M059J (cell line): ENCODE measurements around the gene HLA-DMB. TPM values are rescaled to one million over a fixed set of nuclear protein-coding genes. Genes with fewer than 3 reads are reported as not detected.
"Not testable (repeated sequence)": the region's sequence is repeated elsewhere in the genome, so short reads cannot be mapped to it uniquely, and the experiment has no call there.

Source experiments
- DNase-seq: peaks from one replicate; pipeline ENCODE4 v3.0.0-alpha.2; 2012; ENCODE audit warnings: low read depth
- total RNA-seq: library from RNA; depleted of rRNA; stranded (reverse); fragments of >200 nt; shearing (Covaris generic); gene quantifications from 2 replicates; pipeline ENCODE4 v1.2.3, GENCODE V29; 2014

Gene HLA-DMB
- total RNA-seq, 1 experiment from 2014 or later, result 5.1 TPM

GRCh38 chr6:32950010-32950409 is 9.2 kb upstream of the HLA-DMB start:
- DNase-seq, result no peak

GRCh38 chr6:32949113-32949512 is 8.3 kb upstream of the HLA-DMB start:
- DNase-seq, result no peak

- DNase-seq, result peak; percentile 81
Observed at GRCh38 chr6:32947552-32948465, 7.0 kb upstream of the HLA-DMB start.

GRCh38 chr6:32946893-32947292 is 6.1 kb upstream of the HLA-DMB start:
- no peak for DNase-seq

GRCh38 chr6:32945953-32946352 is 5.1 kb upstream of the HLA-DMB start:
- DNase-seq, result no peak

- peak; percentile 85 for DNase-seq
Observed at GRCh38 chr6:32945108-32945760, 4.4 kb upstream of the HLA-DMB start.

GRCh38 chr6:32943864-32944649 is 3.2 kb upstream of the HLA-DMB start:
- DNase-seq, result no peak

GRCh38 chr6:32942555-32943123 is 1.8 kb upstream of the HLA-DMB start:
- not testable (repeated sequence) for DNase-seq

- DNase-seq, result no peak
Observed at GRCh38 chr6:32941214-32941768, 463 bp upstream of the HLA-DMB start.

GRCh38 chr6:32938494-32938893 is 2.3 kb downstream of the HLA-DMB start:
- no peak for DNase-seq

- DNase-seq, result no peak
Observed at GRCh38 chr6:32937230-32937633, 3.6 kb downstream of the HLA-DMB start.

- no peak for DNase-seq
Observed at GRCh38 chr6:32936239-32937152, 4.3 kb downstream of the HLA-DMB start.

GRCh38 chr6:32935551-32936238 is 5.1 kb downstream of the HLA-DMB start:
- no peak for DNase-seq

- peak; percentile 79 for DNase-seq
Observed at GRCh38 chr6:32933661-32934085, 7.2 kb downstream of the HLA-DMB start.

GRCh38 chr6:32932132-32932868 is 8.5 kb downstream of the HLA-DMB start:
- peak; percentile 48 for DNase-seq

GRCh38 chr6:32931211-32931610 is 9.6 kb downstream of the HLA-DMB start:
- no peak for DNase-seq

GRCh38 chr6:32922083-32922482 is 18.7 kb downstream of the HLA-DMB start:
- no peak for DNase-seq

GRCh38 chr6:32920715-32921114 is 20.1 kb downstream of the HLA-DMB start:
- DNase-seq, result no peak

- no peak for DNase-seq
Observed at GRCh38 chr6:32912951-32913350, 27.9 kb downstream of the HLA-DMB start.
